BLaER1 treated with 17β-estradiol and CSF1 and Interleukin-3, amounts not matched to agents 10 nM and 100 nM (cell line): Measurements from ENCODE around the gene AMBRA1.

ENCODE experiments used
- H3K27ac ChIP-seq, 11 experiments: shearing (Covaris generic); formaldehyde crosslinking; 2 replicates each; pipeline ENCODE4 v1.8.1; 2022
- H3K27me3 ChIP-seq, 11 experiments: shearing (Covaris generic); formaldehyde crosslinking; 2 replicates each; pipeline ENCODE4 v1.8.1; 2022
- H3K36me3 ChIP-seq, 11 experiments: shearing (Covaris generic); formaldehyde crosslinking; 2 replicates each; pipeline ENCODE4 v1.8.1; 2022
- H3K4me1 ChIP-seq, 10 experiments: shearing (Covaris generic); formaldehyde crosslinking; 2 replicates each; pipeline ENCODE4 v1.8.1; 2022
- H3K4me2 ChIP-seq, 11 experiments: shearing (Covaris generic); formaldehyde crosslinking; 2 replicates each; pipeline ENCODE4 v1.8.1; 2022
- H3K4me3 ChIP-seq, 10 experiments: shearing (Covaris generic); formaldehyde crosslinking; 2 replicates each; pipeline ENCODE4 v1.8.1; 2022
- H3K9ac ChIP-seq, 11 experiments: shearing (Covaris generic); formaldehyde crosslinking; 2 replicates each; pipeline ENCODE4 v1.8.1; 2022
- H3K9me3 ChIP-seq, 11 experiments: shearing (Covaris generic); formaldehyde crosslinking; replicated peaks in 1 of 11; 2 replicates each; pipeline ENCODE4 v1.8.1; 2022
- H4K20me1 ChIP-seq, 11 experiments: shearing (Covaris generic); formaldehyde crosslinking; 2 replicates each; pipeline ENCODE4 v1.8.1; 2022
- Cebpa-rat ChIP-seq, 11 experiments: shearing (Covaris generic); IDR thresholded peaks; 2 replicates each; pipeline ENCODE4 v1.8.1; 2022

AMBRA1 gene

DNA sequence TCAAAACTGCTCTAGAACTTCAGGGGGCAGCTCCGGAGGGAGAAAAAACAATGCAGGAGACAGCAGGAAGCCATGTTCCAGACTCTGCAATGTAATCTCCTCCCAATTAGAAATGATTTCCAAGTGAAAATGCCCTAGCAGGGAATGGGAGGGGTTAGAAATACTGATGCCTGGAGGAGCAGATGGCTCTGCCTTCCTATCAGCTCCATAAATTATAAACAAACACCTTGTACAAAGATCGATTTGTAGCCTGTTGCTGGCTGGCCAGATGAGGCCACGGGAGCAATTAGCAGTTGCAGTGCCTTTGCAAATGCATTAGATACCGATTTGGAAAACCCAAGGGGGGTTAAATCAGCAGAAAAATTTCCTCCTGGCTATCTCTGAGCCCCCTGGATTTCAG is 155.6 kb downstream of the AMBRA1 start:
- H4K20me1 ChIP-seq, result peaks cover 0 to 25% (median 5%) of the 10 kb centered on the region in 11 experiments; a peak in 9 of 22 replicates
- H3K9me3 ChIP-seq, result no peaks in the 10 kb centered on the region
- no peaks in the 10 kb centered on the region for H3K4me1 ChIP-seq
- no peak overlapping the region for H3K9ac ChIP-seq
- no peak for TF ChIP-seq Cebpa-rat (IDR thresholded peaks at IDR 0.05)
- H3K27me3 ChIP-seq, result no peaks in the 10 kb centered on the region
- H3K27ac ChIP-seq, result no peak overlapping the region
- no peak overlapping the region for H3K4me3 ChIP-seq
- peaks cover 54 to 96% (median 69%) of the 10 kb centered on the region in 11 experiments for H3K36me3 ChIP-seq
- H3K4me2 ChIP-seq, result no peak overlapping the region

DNA sequence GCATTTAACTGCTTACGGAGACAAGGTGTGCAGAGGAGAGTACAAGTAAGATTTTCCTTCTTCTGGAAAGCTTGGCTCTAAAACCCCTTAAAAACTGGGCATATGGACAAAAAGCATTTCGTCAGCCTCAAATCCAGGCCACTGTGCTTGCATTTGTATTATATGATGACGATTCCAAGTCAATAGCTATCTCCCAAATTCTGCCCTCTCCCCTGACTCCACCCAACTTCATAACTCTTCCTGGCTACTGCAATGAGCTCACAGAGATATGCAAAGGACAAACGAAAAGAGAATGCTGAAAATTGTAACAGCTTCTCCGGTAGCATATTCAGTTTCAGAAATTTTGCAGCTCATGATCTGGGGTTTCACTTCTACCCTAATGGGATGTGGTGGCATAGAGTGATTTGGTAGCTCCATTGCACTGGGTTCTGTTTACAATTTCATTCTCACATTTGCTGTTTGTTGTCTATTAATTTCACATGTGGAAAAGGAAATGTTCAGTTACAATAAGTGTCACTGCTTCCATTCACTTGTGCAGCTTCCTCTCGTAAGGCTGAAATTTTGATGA is 156.6 kb downstream of the AMBRA1 start:
- H3K9me3 ChIP-seq, result no peaks in the 10 kb centered on the region
- no peak for TF ChIP-seq Cebpa-rat (IDR thresholded peaks at IDR 0.05)
- H4K20me1 ChIP-seq, result peaks cover 0 to 25% (median 5%) of the 10 kb centered on the region in 11 experiments; a peak in 9 of 22 replicates
- no peaks in the 10 kb centered on the region for H3K4me1 ChIP-seq
- H3K27me3 ChIP-seq, result no peaks in the 10 kb centered on the region
- no peak overlapping the region for H3K4me2 ChIP-seq
- H3K36me3 ChIP-seq, result peaks cover 54 to 96% (median 69%) of the 10 kb centered on the region in 11 experiments
- H3K4me3 ChIP-seq, result no peak overlapping the region
- no peak overlapping the region for H3K9ac ChIP-seq
- no peak overlapping the region for H3K27ac ChIP-seq

DNA sequence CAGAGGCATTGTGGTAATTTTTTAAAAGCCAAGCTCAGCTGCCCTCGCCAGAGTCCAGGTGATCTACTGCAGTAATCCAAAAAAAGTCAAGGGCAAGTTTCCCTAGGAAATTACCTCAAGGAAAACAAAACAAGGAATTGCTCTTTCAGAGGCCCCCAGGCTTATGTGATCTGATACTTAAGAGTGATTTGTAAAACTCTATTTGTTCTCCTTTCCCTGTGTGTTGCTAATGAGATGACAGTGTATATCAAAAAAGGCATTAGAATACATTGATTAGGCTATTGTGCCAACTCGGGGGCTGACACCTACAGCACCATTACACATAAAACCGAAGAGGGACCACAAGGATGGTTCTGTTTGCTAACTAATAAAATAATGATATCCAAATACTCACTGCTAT is 157.7 kb downstream of the AMBRA1 start:
- peaks cover 53 to 96% (median 69%) of the 10 kb centered on the region in 11 experiments for H3K36me3 ChIP-seq
- peaks cover 0 to 25% (median 5%) of the 10 kb centered on the region in 11 experiments; a peak in 10 of 22 replicates for H4K20me1 ChIP-seq
- no peak for TF ChIP-seq Cebpa-rat (IDR thresholded peaks at IDR 0.05)

DNA sequence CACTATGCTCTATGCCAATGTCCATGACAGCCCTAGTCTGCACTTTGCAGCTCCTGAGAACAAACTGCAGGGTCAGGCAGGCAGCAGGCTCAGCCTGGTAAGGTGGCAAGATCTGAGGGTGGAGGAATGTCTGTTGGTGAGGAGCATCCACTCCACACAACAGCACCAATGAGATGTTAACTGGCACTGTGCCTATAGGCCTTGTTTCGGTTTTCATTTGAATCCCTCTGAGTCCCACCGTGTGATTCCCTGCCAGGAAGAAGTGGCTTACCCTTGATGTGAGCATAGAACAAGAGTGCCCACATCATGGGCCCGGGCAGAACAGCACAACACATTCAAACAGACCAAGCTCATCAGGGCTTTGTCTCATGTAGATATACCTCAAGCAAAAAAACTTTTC is 158.1 kb downstream of the AMBRA1 start:
- TF ChIP-seq Cebpa-rat (IDR thresholded peaks at IDR 0.05), result no peak
- H3K9me3 ChIP-seq, result no peaks in the 10 kb centered on the region
- peaks cover 0 to 25% (median 6%) of the 10 kb centered on the region in 11 experiments; a peak in 10 of 22 replicates for H4K20me1 ChIP-seq
- no peaks in the 10 kb centered on the region for H3K4me1 ChIP-seq
- H3K9ac ChIP-seq, result no peak overlapping the region
- H3K27ac ChIP-seq, result no peak overlapping the region
- peaks cover 56 to 96% (median 69%) of the 10 kb centered on the region in 11 experiments for H3K36me3 ChIP-seq
- no peak overlapping the region for H3K4me3 ChIP-seq
- no peaks in the 10 kb centered on the region for H3K27me3 ChIP-seq
- no peak overlapping the region for H3K4me2 ChIP-seq

More for the DNA sequence above, 157.7 kb downstream of the AMBRA1 start:
- Histone ChIP-seq H3K4me3 (no peak overlapping the region), H3K4me2 (no peak overlapping the region), H3K9ac (no peak overlapping the region), H3K9me3 (no peaks in the 10 kb centered on the region), H3K27me3 (no peaks in the 10 kb centered on the region), H3K4me1 (no peaks in the 10 kb centered on the region), H3K27ac (no peak overlapping the region)

DNA sequence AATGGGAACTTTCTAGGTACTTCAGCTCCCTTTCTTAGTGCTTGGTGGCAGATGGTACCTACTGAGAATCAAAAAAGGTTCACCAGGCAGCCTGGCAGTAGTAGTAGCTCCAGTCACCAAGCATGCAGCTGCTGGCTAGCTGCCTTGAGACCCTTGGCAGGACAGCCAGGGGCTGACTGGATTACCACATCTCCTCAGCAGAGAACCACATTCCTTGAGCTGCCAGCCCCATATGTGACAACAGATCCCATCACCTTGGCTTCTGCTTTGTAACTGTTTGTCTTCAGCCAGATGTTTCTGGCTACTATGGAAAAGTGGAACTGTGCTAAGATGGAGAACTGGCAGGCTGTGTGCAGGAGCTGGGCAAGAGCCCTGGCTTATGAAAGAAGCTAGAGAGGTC is 162.6 kb downstream of the AMBRA1 start:
- Histone ChIP-seq H4K20me1 (peaks cover 0 to 16% (median 6%) of the 10 kb centered on the region in 11 experiments; a peak in 8 of 22 replicates), H3K9me3 (no peaks in the 10 kb centered on the region), H3K4me3 (no peak overlapping the region), H3K36me3 (peaks cover 71 to 98% (median 85%) of the 10 kb centered on the region in 11 experiments), H3K27me3 (no peaks in the 10 kb centered on the region), H3K27ac (no peak overlapping the region), H3K4me1 (no peaks in the 10 kb centered on the region), H3K9ac (no peak overlapping the region), H3K4me2 (no peak overlapping the region)
- no peak for TF ChIP-seq Cebpa-rat (IDR thresholded peaks at IDR 0.05)

DNA sequence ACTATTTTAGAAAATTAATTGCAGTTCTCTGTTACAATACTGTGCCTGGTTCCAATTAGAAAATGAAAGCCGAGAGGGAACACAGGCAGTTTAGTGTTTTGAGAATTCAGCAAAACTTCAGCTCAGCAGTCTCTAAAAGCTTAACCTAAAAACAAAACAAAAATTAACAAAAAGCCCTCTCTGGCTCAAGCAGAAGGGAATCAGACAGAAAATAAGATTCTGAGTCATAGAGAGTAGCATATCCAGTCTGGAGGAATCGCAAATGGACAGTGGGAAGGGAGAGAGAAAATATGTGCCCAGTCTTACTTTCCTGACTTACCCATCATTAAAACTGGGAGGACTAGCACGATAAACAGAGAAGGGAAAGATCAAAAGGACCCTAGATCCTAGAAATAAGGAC is 164.1 kb downstream of the AMBRA1 start:
- Histone ChIP-seq H3K27me3 (no peaks in the 10 kb centered on the region), H4K20me1 (peaks cover 0 to 11% (median 0%) of the 10 kb centered on the region in 11 experiments; a peak in 6 of 22 replicates), H3K9ac (no peak overlapping the region), H3K4me1 (no peaks in the 10 kb centered on the region), H3K4me3 (no peak overlapping the region), H3K9me3 (no peaks in the 10 kb centered on the region), H3K27ac (no peak overlapping the region), H3K36me3 (peaks cover 56 to 98% (median 78%) of the 10 kb centered on the region in 11 experiments), H3K4me2 (no peak overlapping the region)
- no peak for TF ChIP-seq Cebpa-rat (IDR thresholded peaks at IDR 0.05)

DNA sequence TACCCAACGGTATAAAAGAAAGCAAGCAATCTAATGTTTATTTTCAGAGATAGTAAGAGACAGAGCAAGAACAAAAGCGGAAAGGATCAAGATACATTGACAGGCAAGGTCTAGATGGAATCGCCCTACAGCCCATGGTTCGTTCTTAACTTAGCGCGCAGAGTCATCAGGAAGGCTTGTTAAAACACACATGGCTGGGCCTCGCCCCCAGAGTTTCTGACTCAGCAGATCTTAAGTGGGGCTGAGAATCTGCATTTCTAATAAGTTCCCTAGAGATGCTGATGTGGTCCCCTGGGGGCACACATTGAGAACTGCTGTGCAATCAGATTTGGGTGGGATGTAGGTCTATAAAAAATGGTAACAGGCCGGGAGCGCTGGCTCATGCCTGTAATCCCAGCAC is 166.5 kb downstream of the AMBRA1 start:
- no peak for TF ChIP-seq Cebpa-rat (IDR thresholded peaks at IDR 0.05)
- Histone ChIP-seq H3K4me3 (no peak overlapping the region), H3K27me3 (no peaks in the 10 kb centered on the region), H3K4me1 (no peaks in the 10 kb centered on the region), H3K9me3 (no peaks in the 10 kb centered on the region), H3K27ac (no peak overlapping the region), H4K20me1 (peaks cover 0 to 11% (median 0%) of the 10 kb centered on the region in 11 experiments; a peak in 4 of 22 replicates), H3K9ac (no peak overlapping the region), H3K4me2 (no peak overlapping the region), H3K36me3 (peaks cover 41 to 98% (median 68%) of the 10 kb centered on the region in 11 experiments)

DNA sequence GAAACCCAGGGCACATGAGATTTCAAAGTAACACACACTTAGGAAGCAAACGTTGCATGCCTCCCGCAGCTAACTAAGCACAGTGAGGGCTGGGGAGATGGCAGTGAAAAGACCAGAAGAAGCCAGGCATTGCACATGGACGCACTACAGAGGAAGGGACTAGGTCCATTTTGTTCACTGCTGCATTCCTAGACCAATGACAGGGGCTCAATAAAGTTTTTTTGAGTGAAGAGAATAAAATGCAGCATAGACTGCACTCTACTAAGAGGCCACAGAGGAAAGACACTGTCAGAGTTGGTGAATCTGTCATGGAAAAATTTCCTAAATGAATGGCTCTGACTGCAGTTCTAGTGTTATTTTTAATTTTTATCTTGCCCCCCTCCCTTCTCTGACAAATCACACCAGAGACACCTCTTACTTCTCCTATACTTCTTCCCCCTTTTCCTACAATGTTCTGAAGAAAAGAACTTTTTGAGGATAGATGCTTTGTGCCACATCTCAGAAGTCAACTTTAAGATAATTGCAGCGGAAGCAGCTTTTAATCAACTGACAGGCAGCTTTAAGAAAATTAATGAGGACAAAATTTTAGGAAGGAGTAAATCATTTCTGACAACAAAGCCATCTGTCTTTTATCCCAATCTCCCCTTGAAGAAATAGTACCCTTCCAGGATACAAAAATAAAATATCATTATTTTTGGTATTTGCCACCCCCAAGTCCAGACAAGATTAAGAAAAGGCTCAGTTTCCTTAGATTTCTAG is 167.4 kb downstream of the AMBRA1 start:
- Histone ChIP-seq H3K4me1 (no peaks in the 10 kb centered on the region), H3K4me3 (no peak overlapping the region), H3K27me3 (no peaks in the 10 kb centered on the region), H3K4me2 (no peak overlapping the region), H3K9ac (no peak overlapping the region), H3K27ac (no peak overlapping the region), H4K20me1 (peaks cover 0 to 10% (median 0%) of the 10 kb centered on the region in 11 experiments; a peak in 4 of 22 replicates), H3K36me3 (peaks cover 41 to 98% (median 67%) of the 10 kb centered on the region in 11 experiments), H3K9me3 (no peaks in the 10 kb centered on the region)
- no peak for TF ChIP-seq Cebpa-rat (IDR thresholded peaks at IDR 0.05)

DNA sequence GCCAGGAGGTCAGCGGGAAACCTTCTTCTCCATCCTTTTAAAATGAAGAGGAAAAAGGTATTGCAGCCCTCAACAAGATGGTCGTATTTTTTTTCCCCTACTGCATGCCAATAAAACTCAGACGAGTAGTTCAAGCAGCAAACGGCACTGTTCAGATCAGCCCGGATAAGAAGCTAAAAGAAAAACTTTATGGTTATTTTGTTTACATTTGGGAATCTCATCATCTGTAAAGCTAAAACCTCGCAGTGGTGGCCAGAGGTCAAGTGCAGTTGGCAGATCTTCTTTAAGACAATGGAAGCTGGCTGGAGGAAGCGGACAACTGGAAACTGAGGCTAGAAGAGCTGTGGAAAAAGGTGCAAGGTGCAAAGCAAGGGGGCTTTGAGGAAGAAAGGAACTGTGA is 171.2 kb downstream of the AMBRA1 start:
- Histone ChIP-seq H3K27ac (no peak overlapping the region), H3K4me1 (no peaks in the 10 kb centered on the region), H3K36me3 (peaks cover 35 to 94% (median 64%) of the 10 kb centered on the region in 11 experiments), H3K4me3 (no peak overlapping the region), H3K9me3 (no peaks in the 10 kb centered on the region), H3K4me2 (no peak overlapping the region), H3K9ac (no peak overlapping the region), H4K20me1 (peaks cover 0 to 14% (median 0%) of the 10 kb centered on the region in 11 experiments; a peak in 4 of 22 replicates), H3K27me3 (no peaks in the 10 kb centered on the region)
- TF ChIP-seq Cebpa-rat (IDR thresholded peaks at IDR 0.05), result no peak
